Measurements from ENCODE around the gene SLC39A11. TPM values are rescaled to one million over a fixed set of nuclear protein-coding genes. Genes with fewer than 3 reads are reported as not detected.

SLC39A11 gene
- total RNA-seq, 1 experiment from 2014 or later, result 15.2 TPM

GRCh38 chr17:73091410-73091769, 1.1 kb downstream of the SLC39A11 start:
- peak overlapping the region; percentile 98 to 99 for H3K4me3 Mint-ChIP-seq
- Histone ChIP-seq H2AK5ac (ENCODE audit: insufficient read length, low read length) (no peak overlapping the region), H3K9ac (ENCODE audit: extremely low read depth, insufficient read length, low read length) (no peak overlapping the region)

More at GRCh38 chr17:73091410-73091769, 1.1 kb downstream of the SLC39A11 start:
- no peak overlapping the region for H3T11ph ChIP-seq (ENCODE audit: low read length)
- H4K91ac ChIP-seq (ENCODE audit: insufficient read length, low read depth, low read length), result no peak overlapping the region
- H4K5ac ChIP-seq (ENCODE audit: insufficient read length, low read depth, low read length), result no peak overlapping the region
- no peaks in the 10 kb centered on the region for H3K9me3 ChIP-seq (ENCODE audit: control insufficient read depth, low read depth, low read length)
- H3K79me2 ChIP-seq (ENCODE audit: insufficient read depth, low read length), result no peaks in the 10 kb centered on the region
- H2BK20ac ChIP-seq (ENCODE audit: low read depth, low read length, poor library complexity, severe bottlenecking), result no peak overlapping the region
- H4K20me1 ChIP-seq (ENCODE audit: control insufficient read depth, insufficient read depth, insufficient read length), result no peaks in the 10 kb centered on the region
- DNase-seq, result no peak
- no peaks in the 10 kb centered on the region for H3K27me3 ChIP-seq (ENCODE audit: insufficient read depth, low read length)
- Mint-ChIP-seq H3K36me3 (ENCODE audit: insufficient read depth in 1 of 3, low read depth in 3 of 3) (peaks cover 3 to 8% (median 8%) of the 10 kb centered on the region in 3 experiments; a peak in 5 of 7 replicates), H3K9me3 (no peaks in the 10 kb centered on the region), H3K4me1 (peaks cover 20 to 22% of the 10 kb centered on the region in 2 experiments), H3K27ac (no peak overlapping the region), H3K27me3 (ENCODE audit: low read depth) (no peaks in the 10 kb centered on the region; the same call in none of the 2 replicates)
- peaks cover 4% of the 10 kb centered on the region for H3K23me2 ChIP-seq (ENCODE audit: insufficient read length, low read depth, low read length, poor library complexity, severe bottlenecking)
- no peak overlapping the region for H3K27ac ChIP-seq (ENCODE audit: insufficient read length, low read depth, low read length)
- peak overlapping the region; percentile 76 for H3K4me2 ChIP-seq (ENCODE audit: insufficient read depth, insufficient read length, low read length)
- no peak overlapping the region for H2BK15ac ChIP-seq (ENCODE audit: low read depth, low read length)
- WGBS (ENCODE audit: extremely low coverage, insufficient read length, low lambda C conversion rate), result no CpG with 5 or more reads among the region's 4 CpGs
- no peak overlapping the region for H3K14ac ChIP-seq (ENCODE audit: insufficient read depth, low read length)
- no peak overlapping the region for H2BK12ac ChIP-seq (ENCODE audit: insufficient read length, low read depth, low read length)
- TF ChIP-seq CTCF (conservative IDR thresholded peaks at IDR 0.05), result no peak
- H3K23ac ChIP-seq (ENCODE audit: insufficient read length, low read depth, low read length), result no peak overlapping the region
- H3K18ac ChIP-seq (ENCODE audit: insufficient read length, low read depth, low read length), result no peak overlapping the region
- no peaks in the 10 kb centered on the region for H3K4me1 ChIP-seq (ENCODE audit: insufficient read depth, low read length)
- no peak overlapping the region for H3K56ac ChIP-seq (ENCODE audit: insufficient read length, low read depth, low read length)
- H4K8ac ChIP-seq (replicated peaks; ENCODE audit: insufficient read length, low read depth, low read length), result no peak overlapping the region
- no peak overlapping the region for H2BK5ac ChIP-seq (ENCODE audit: insufficient read length, low read length)
- no peaks in the 10 kb centered on the region for H3K79me1 ChIP-seq (ENCODE audit: insufficient read depth, low read depth, low read length, poor library complexity, severe bottlenecking)
- no peak overlapping the region for H2AFZ ChIP-seq (ENCODE audit: low read length)
- no peak overlapping the region for H3K4ac ChIP-seq (ENCODE audit: low read depth, low read length)
- H2BK120ac ChIP-seq (ENCODE audit: low read depth, low read length, poor library complexity, severe bottlenecking), result no peak overlapping the region
